ENCODE data around the gene GAN. TPM values are rescaled to one million over a fixed set of nuclear protein-coding genes. Genes with fewer than 3 reads are reported as not detected.

GAN gene
- total RNA-seq, 1 experiment from 2014 or later: 25.4 TPM

- ATAC-seq (no peak), DNase-seq (ENCODE audit: low spot score) (no peak)
- Mint-ChIP-seq H3K4me1 (peaks cover 12% of the 10 kb centered on the region), H3K27me3 (ENCODE audit: low read depth) (no peaks in the 10 kb centered on the region), H3K4me3 (no peak overlapping the region), H3K36me3 (no peaks in the 10 kb centered on the region), H3K27ac (peak overlapping the region; percentile 37; the same call in 1 of the 2 replicates), H3K9me3 (no peaks in the 10 kb centered on the region)
- CTCF ChIA-PET: no interaction called here
- no peak for TF ChIP-seq TEAD4 (CRISPR knock-in tag; IDR thresholded peaks at IDR 0.05)
- no peak for TF ChIP-seq AR (CRISPR knock-in tag; IDR thresholded peaks at IDR 0.05)
- no peak for TF ChIP-seq NFYB (CRISPR knock-in tag; conservative IDR thresholded peaks at IDR 0.05; ENCODE audit: low read depth)
- TF ChIP-seq SMAD3 (CRISPR knock-in tag; IDR thresholded peaks at IDR 0.05; ENCODE audit: borderline replicate concordance): no peak
- TF ChIP-seq NR3C1 (CRISPR knock-in tag; conservative IDR thresholded peaks at IDR 0.05; ENCODE audit: low read depth): no peak
- TF ChIP-seq CTCF (IDR thresholded peaks at IDR 0.05): no peak
- POLR2A ChIA-PET: no interaction called here
Observed at GRCh38 chr16:81321536-81321935, 6.8 kb downstream of the GAN start.

- no peak overlapping the region for H3K27ac Mint-ChIP-seq
- POLR2A ChIA-PET: no interaction called here
- CTCF ChIA-PET: no interaction called here
- ATAC-seq (no peak), DNase-seq (ENCODE audit: low spot score) (no peak)
- no peak overlapping the region for H3K4me3 Mint-ChIP-seq
- TF ChIP-seq GABPB1 (CRISPR knock-in tag; IDR thresholded peaks at IDR 0.05) (no peak), KAT7 (CRISPR knock-in tag; IDR thresholded peaks at IDR 0.05; ENCODE audit: borderline replicate concordance) (no peak), SOX15 (CRISPR knock-in tag; IDR thresholded peaks at IDR 0.05) (no peak), CDX4 (CRISPR knock-in tag; IDR thresholded peaks at IDR 0.05; ENCODE audit: borderline replicate concordance) (no peak), E2F4 (CRISPR knock-in tag; IDR thresholded peaks at IDR 0.05; ENCODE audit: borderline replicate concordance, low read depth) (no peak), CTCF (IDR thresholded peaks at IDR 0.05) (no peak), SP1 (CRISPR knock-in tag; conservative IDR thresholded peaks at IDR 0.05) (no peak), FOXP4 (CRISPR knock-in tag; IDR thresholded peaks at IDR 0.05) (no peak), ZSCAN18 (CRISPR knock-in tag; IDR thresholded peaks at IDR 0.05) (no peak), HMGXB4 (CRISPR knock-in tag; IDR thresholded peaks at IDR 0.05) (no peak)
- H3K9me3 Mint-ChIP-seq: no peaks in the 10 kb centered on the region
- no peaks in the 10 kb centered on the region for H3K36me3 Mint-ChIP-seq
- no peaks in the 10 kb centered on the region for H3K27me3 Mint-ChIP-seq (ENCODE audit: low read depth)
- H3K4me1 Mint-ChIP-seq: peaks cover 3% of the 10 kb centered on the region; the same call in 1 of the 2 replicates
Observed at GRCh38 chr16:81324808-81325207, 10.0 kb downstream of the GAN start.
